Effector memory CD8-positive, alpha-beta T cell (primary cell): Measurements from ENCODE around the gene PDZK1IP1.

Experiments used
- ATAC-seq: fragments of 150-1000 bp; cut with Tn5 transposase; replicated peaks from 2 replicates; pipeline ENCODE4 v1.10.0; 2021; ENCODE audit warnings: mild to moderate bottlenecking, moderate library complexity
- DNase-seq, 3 experiments: peaks; one replicate each; pipeline ENCODE4 v3.0.0; 2021
- H3K27ac Mint-ChIP-seq, 2 donors: one replicate each; pipeline ENCODE4 v1.8.0; 2022; ENCODE audit warnings: mild to moderate bottlenecking in 2 of 2, mixed read lengths in 2 of 2, moderate library complexity in 2 of 2
- H3K27me3 Mint-ChIP-seq, 2 donors: one replicate each; pipeline ENCODE4 v1.8.0; 2022; ENCODE audit warnings: mixed read lengths in 2 of 2
- H3K36me3 Mint-ChIP-seq: one replicate; pipeline ENCODE4 v1.8.0; 2022; ENCODE audit warnings: mild to moderate bottlenecking, moderate library complexity, mixed read lengths; ENCODE audit not compliant: insufficient read depth
- H3K4me1 Mint-ChIP-seq, 2 donors: one replicate each; pipeline ENCODE4 v1.8.0; 2022; ENCODE audit warnings: low read depth in 2 of 2, mixed read lengths in 2 of 2
- H3K4me3 Mint-ChIP-seq, 2 donors: one replicate each; pipeline ENCODE4 v1.8.0; 2022; ENCODE audit warnings: mild to moderate bottlenecking in 2 of 2, mixed read lengths in 2 of 2, moderate library complexity in 2 of 2
- H3K9me3 Mint-ChIP-seq, 2 donors: one replicate each; pipeline ENCODE4 v1.8.0; 2022; ENCODE audit warnings: mixed read lengths in 2 of 2

PDZK1IP1 gene

GRCh38 chr1:47186267-47187185 is 3.3 kb downstream of the PDZK1IP1 start:
- Mint-ChIP-seq H3K9me3 (no peaks in the 10 kb centered on the region), H3K4me1 (peaks cover 0 to 4% of the 10 kb centered on the region in 2 donors), H3K4me3 (no peak overlapping the region), H3K36me3 (peaks cover 3% of the 10 kb centered on the region), H3K27ac (no peak overlapping the region), H3K27me3 (peaks cover 15 to 61% of the 10 kb centered on the region in 2 donors)
- ATAC-seq (no peak), DNase-seq (no peak)

- no peak for DNase-seq
- no peaks in the 10 kb centered on the region for H3K9me3 Mint-ChIP-seq
- peaks cover 27 to 74% of the 10 kb centered on the region in 2 donors for H3K27me3 Mint-ChIP-seq
- H3K4me3 Mint-ChIP-seq: no peak overlapping the region
- H3K36me3 Mint-ChIP-seq: peaks cover 3% of the 10 kb centered on the region
- no peak for ATAC-seq
- H3K27ac Mint-ChIP-seq: no peak overlapping the region
- H3K4me1 Mint-ChIP-seq: peaks cover 0 to 4% of the 10 kb centered on the region in 2 donors
These were observed 4.8 kb downstream of the PDZK1IP1 start for GRCh38 chr1:47184822-47185677.

GRCh38 chr1:47184090-47184821 is 5.6 kb downstream of the PDZK1IP1 start:
- Mint-ChIP-seq H3K27me3 (peaks cover 33 to 82% of the 10 kb centered on the region in 2 donors), H3K36me3 (peaks cover 3% of the 10 kb centered on the region)

GRCh38 chr1:47183308-47184089 is 6.3 kb downstream of the PDZK1IP1 start:
- DNase-seq: no peak
- peaks cover 9 to 16% of the 10 kb centered on the region in 2 donors for H3K4me1 Mint-ChIP-seq
- H3K36me3 Mint-ChIP-seq: peaks cover 6% of the 10 kb centered on the region
- H3K9me3 Mint-ChIP-seq: no peaks in the 10 kb centered on the region
- no peak overlapping the region for H3K27ac Mint-ChIP-seq
- H3K27me3 Mint-ChIP-seq: peaks cover 40 to 90% of the 10 kb centered on the region in 2 donors
- H3K4me3 Mint-ChIP-seq: no peak overlapping the region
- ATAC-seq: no peak

More at GRCh38 chr1:47184090-47184821, 5.6 kb downstream of the PDZK1IP1 start:
- Mint-ChIP-seq H3K9me3 (no peaks in the 10 kb centered on the region), H3K27ac (no peak overlapping the region), H3K4me1 (peaks cover 6 to 9% of the 10 kb centered on the region in 2 donors), H3K4me3 (no peak overlapping the region)
- DNase-seq (no peak), ATAC-seq (no peak)

GRCh38 chr1:47182676-47183235 is 7.1 kb downstream of the PDZK1IP1 start:
- no peaks in the 10 kb centered on the region for H3K9me3 Mint-ChIP-seq
- peaks cover 46 to 97% of the 10 kb centered on the region in 2 donors for H3K27me3 Mint-ChIP-seq
- H3K27ac Mint-ChIP-seq: no peak overlapping the region
- peaks cover 9 to 16% of the 10 kb centered on the region in 2 donors for H3K4me1 Mint-ChIP-seq
- H3K36me3 Mint-ChIP-seq: peaks cover 6% of the 10 kb centered on the region
- DNase-seq (no peak), ATAC-seq (no peak)
- H3K4me3 Mint-ChIP-seq: no peak overlapping the region

GRCh38 chr1:47181955-47182675 is 7.7 kb downstream of the PDZK1IP1 start:
- no peak overlapping the region for H3K4me3 Mint-ChIP-seq
- H3K9me3 Mint-ChIP-seq: no peaks in the 10 kb centered on the region
- no peak for ATAC-seq
- H3K27ac Mint-ChIP-seq: no peak overlapping the region
- H3K36me3 Mint-ChIP-seq: peaks cover 6% of the 10 kb centered on the region
- no peak for DNase-seq
- peaks cover 9 to 16% of the 10 kb centered on the region in 2 donors for H3K4me1 Mint-ChIP-seq
- peaks cover 46 to 94% of the 10 kb centered on the region in 2 donors for H3K27me3 Mint-ChIP-seq

GRCh38 chr1:47181095-47181954 is 8.5 kb downstream of the PDZK1IP1 start:
- Mint-ChIP-seq H3K4me3 (no peak overlapping the region), H3K4me1 (peaks cover 9 to 16% of the 10 kb centered on the region in 2 donors), H3K36me3 (peaks cover 6% of the 10 kb centered on the region), H3K27me3 (peaks cover 46 to 86% of the 10 kb centered on the region in 2 donors), H3K27ac (no peak overlapping the region), H3K9me3 (no peaks in the 10 kb centered on the region)
- ATAC-seq (no peak), DNase-seq (no peak)

GRCh38 chr1:47180603-47181094 is 9.2 kb downstream of the PDZK1IP1 start:
- H3K27ac Mint-ChIP-seq: no peak overlapping the region
- peaks cover 10 to 16% of the 10 kb centered on the region in 2 donors for H3K4me1 Mint-ChIP-seq
- peaks cover 46 to 86% of the 10 kb centered on the region in 2 donors for H3K27me3 Mint-ChIP-seq
- H3K36me3 Mint-ChIP-seq: peaks cover 6% of the 10 kb centered on the region
- no peak overlapping the region for H3K4me3 Mint-ChIP-seq
- ATAC-seq (no peak), DNase-seq (no peak)
- no peaks in the 10 kb centered on the region for H3K9me3 Mint-ChIP-seq

- peaks cover 6% of the 10 kb centered on the region for H3K36me3 Mint-ChIP-seq
- H3K4me3 Mint-ChIP-seq: peak overlapping the region in 1 of 2 donors; percentile 89
- H3K9me3 Mint-ChIP-seq: no peaks in the 10 kb centered on the region
- peaks cover 45 to 86% of the 10 kb centered on the region in 2 donors for H3K27me3 Mint-ChIP-seq
- no peak for DNase-seq
- no peak for ATAC-seq
- peaks cover 16 to 21% of the 10 kb centered on the region in 2 donors for H3K4me1 Mint-ChIP-seq
- H3K27ac Mint-ChIP-seq: no peak overlapping the region
These were observed 9.8 kb downstream of the PDZK1IP1 start for GRCh38 chr1:47179988-47180563.

- Mint-ChIP-seq H3K36me3 (peaks cover 2% of the 10 kb centered on the region), H3K9me3 (no peaks in the 10 kb centered on the region), H3K27me3 (peaks cover 39 to 84% of the 10 kb centered on the region in 2 donors), H3K4me1 (peaks cover 17% of the 10 kb centered on the region in 2 donors), H3K27ac (peak overlapping the region; percentile 44 to 83), H3K4me3 (peak overlapping the region; percentile 77 to 89)
- ATAC-seq (peak; percentile 73), DNase-seq (peak; percentile 50 to 70 (median 56))
These were observed 10.5 kb downstream of the PDZK1IP1 start for GRCh38 chr1:47179017-47179987.
